HepG2 (cell line): ENCODE data around the gene RPTOR. TPM values are rescaled to one million over a fixed set of nuclear protein-coding genes. Genes with fewer than 3 reads are reported as not detected.

Experiments
- ATRX ChIP-seq: sonication (generic); formaldehyde crosslinking; IDR thresholded peaks from 2 replicates; pipeline ENCODE4 v1.4.0; 2020; ENCODE audit warnings: missing genetic modification reagents, borderline replicate concordance
- E2F5 ChIP-seq: sonication (generic); formaldehyde crosslinking; conservative IDR thresholded peaks from 2 replicates; pipeline ENCODE4 v1.4.0; 2020; ENCODE audit warnings: missing genetic modification reagents
- ESRRA ChIP-seq: sonication (generic); formaldehyde crosslinking; IDR thresholded peaks from 2 replicates; pipeline ENCODE4 v1.5.1; 2020; ENCODE audit warnings: mild to moderate bottlenecking, low read depth, missing genetic modification reagents
- ETV6 ChIP-seq: sonication (generic); formaldehyde crosslinking; conservative IDR thresholded peaks from 2 replicates; pipeline ENCODE4 v1.4.0; 2020; ENCODE audit warnings: missing genetic modification reagents
- HMGA1 ChIP-seq: sonication (generic); formaldehyde crosslinking; conservative IDR thresholded peaks from 2 replicates; pipeline ENCODE4 v1.4.0; 2020; ENCODE audit warnings: missing genetic modification reagents
- MAZ ChIP-seq, 2 experiments: sonication (generic) in 1 of 2; formaldehyde crosslinking in 1 of 2; IDR thresholded peaks; 2 replicates each; pipeline versions ENCODE4 v1.5.0 to v1.6.1; 2012 to 2020; ENCODE audit warnings: low read depth in 2 of 2, mild to moderate bottlenecking in 2 of 2, borderline replicate concordance in 1 of 2, improper control_type of control experiment in 1 of 2, low read length in 1 of 2, missing genetic modification reagents in 1 of 2, moderate library complexity in 1 of 2
- MED8 ChIP-seq: sonication (generic); formaldehyde crosslinking; IDR thresholded peaks from 2 replicates; pipeline ENCODE4 v1.8.1; 2023; ENCODE audit warnings: mild to moderate bottlenecking, missing genetic modification reagents; ENCODE audit not compliant: insufficient replicate concordance
- NPAS2 ChIP-seq: sonication (generic); formaldehyde crosslinking; IDR thresholded peaks from 2 replicates; pipeline ENCODE4 v1.8.0; 2022; ENCODE audit warnings: mild to moderate bottlenecking, missing genetic modification reagents, borderline replicate concordance
- NR2F6 ChIP-seq, 2 experiments: IDR thresholded peaks; 2 replicates each; pipeline ENCODE4 v1.6.1; 2016; ENCODE audit warnings: antibody characterized with exemption in 1 of 2, mild to moderate bottlenecking in 1 of 2
- ONECUT2 ChIP-seq: sonication (generic); formaldehyde crosslinking; IDR thresholded peaks from 2 replicates; pipeline ENCODE4 v1.4.0; 2020; ENCODE audit warnings: missing genetic modification reagents
- PHF5A ChIP-seq: IDR thresholded peaks from one replicate; pipeline ENCODE4 v1.6.1; 2018; ENCODE audit warnings: low read depth, missing genetic modification reagents; ENCODE audit not compliant: unreplicated experiment
- PHF8 ChIP-seq: sonication (generic); formaldehyde crosslinking; IDR thresholded peaks from 2 replicates; pipeline ENCODE4 v1.5.0; 2020; ENCODE audit warnings: missing genetic modification reagents
- PTBP1 ChIP-seq: fragments of 200-400 bp; formaldehyde crosslinking; IDR thresholded peaks from 2 replicates; pipeline ENCODE4 v1.6.1; 2018; ENCODE audit warnings: low read length, low read depth; ENCODE audit not compliant: poor library complexity, severe bottlenecking
- RBFOX2 ChIP-seq: fragments of 200-400 bp; formaldehyde crosslinking; IDR thresholded peaks from 2 replicates; pipeline ENCODE4 v1.6.1; 2017; ENCODE audit warnings: low read depth, mild to moderate bottlenecking, low read length
- SETDB1 ChIP-seq: sonication (generic); formaldehyde crosslinking; IDR thresholded peaks from 2 replicates; pipeline ENCODE4 v1.5.1; 2020; ENCODE audit warnings: missing genetic modification reagents, mild to moderate bottlenecking, borderline replicate concordance
- SRSF4 ChIP-seq: fragments of 200-400 bp; formaldehyde crosslinking; IDR thresholded peaks from one replicate; pipeline ENCODE4 v1.6.1; 2018; ENCODE audit warnings: mild to moderate bottlenecking, low read depth, low read length, moderate library complexity; ENCODE audit not compliant: poor library complexity, severe bottlenecking
- ZFP36 ChIP-seq: fragments of 150-350 bp; IDR thresholded peaks from 2 replicates; pipeline ENCODE4 v1.6.1; 2018; ENCODE audit warnings: borderline replicate concordance, low read length, low read depth; ENCODE audit not compliant: partially characterized antibody
- ZNF326 ChIP-seq: sonication (generic); formaldehyde crosslinking; IDR thresholded peaks from 2 replicates; pipeline ENCODE4 v1.4.0; 2020; ENCODE audit warnings: missing genetic modification reagents, borderline replicate concordance
- ZNF329 ChIP-seq: sonication (generic); formaldehyde crosslinking; IDR thresholded peaks from 2 replicates; pipeline ENCODE4 v1.9.0; 2021; ENCODE audit warnings: low read depth, mild to moderate bottlenecking, missing genetic modification reagents
- ZNF513 ChIP-seq: sonication (generic); formaldehyde crosslinking; conservative IDR thresholded peaks from 2 replicates; pipeline ENCODE4 v1.5.0; 2020; ENCODE audit warnings: missing genetic modification reagents
- ZNF749 ChIP-seq: sonication (generic); formaldehyde crosslinking; IDR thresholded peaks from 2 replicates; pipeline ENCODE4 v1.8.0; 2022; ENCODE audit warnings: mild to moderate bottlenecking, missing genetic modification reagents, moderate library complexity, borderline replicate concordance
- ZNF878 ChIP-seq: sonication (generic); formaldehyde crosslinking; IDR thresholded peaks from 2 replicates; pipeline ENCODE4 v1.8.1; 2023; ENCODE audit warnings: mild to moderate bottlenecking, missing genetic modification reagents, moderate library complexity
- polyA plus RNA-seq, 8 experiments: library from polyadenylated mRNA; depleted of rRNA in 3 of 8; stranded (reverse) in 7 of 8; unstranded in 1 of 8; fragments of >200 nt; fragmentation: Illumina TruSeq in 4 of 8; extraction: Trizol in 4 of 8; gene quantifications; 2 replicates each; pipeline versions ENCODE4 v1.2.1 to v1.2.3, GENCODE V29; 2011 to 2016; ENCODE audit warnings: low read depth in 4 of 8, missing spikeins in 1 of 8, mixed read lengths in 1 of 8; ENCODE audit not compliant: insufficient read depth in 1 of 8
- total RNA-seq, 5 experiments: library from RNA; depleted of rRNA; stranded (reverse); fragments of >200 nt; fragmentation: Illumina TruSeq; extraction: Trizol; gene quantifications; 2 replicates each; pipeline ENCODE4 v1.2.3, GENCODE V29; 2016; ENCODE audit warnings: low read depth in 1 of 5
- TF ChIP-seq, protein P1 (sequence below): IDR thresholded peaks from 2 replicates; pipeline ENCODE4 v1.6.1; 2016
- TF ChIP-seq, protein P2 (sequence below): sonication (generic); formaldehyde crosslinking; IDR thresholded peaks from 2 replicates; pipeline ENCODE4 v1.8.0; 2022; ENCODE audit warnings: missing genetic modification reagents, mild to moderate bottlenecking, moderate library complexity, borderline replicate concordance

The RPTOR gene
- total and polyA plus RNA-seq, 2 of the 13 experiments (the other 11 are each of a cell fraction or from before 2014, with no cell fraction given), result 6.6 to 25.3 TPM

GRCh38 chr17:80575057-80575875 lies 30.6 kb downstream of the RPTOR start (continued):
- TF ChIP-seq ETV6 (CRISPR knock-in tag) (no peak; the same call in 1 of the 2 replicates), HMGA1 (CRISPR knock-in tag) (no peak), ATRX (CRISPR knock-in tag) (no peak), ESRRA (no peak; the same call in 1 of the 2 replicates), ZNF749 (CRISPR knock-in tag) (no peak), PTBP1 (peak; percentile 85), NPAS2 (CRISPR knock-in tag) (no peak), ZNF878 (no peak), MAZ (IDR thresholded peaks at IDR 0.05; ENCODE audit: borderline replicate concordance, low read depth, low read length) (no peak), MAZ (CRISPR knock-in tag; IDR thresholded peaks at IDR 0.05; ENCODE audit: low read depth) (0 out of 2 replicates have a peak, but pooled peaks have one; percentile 28), SETDB1 (no peak), MED8 (CRISPR knock-in tag) (no peak), PHF8 (CRISPR knock-in tag) (no peak; the same call in 1 of the 2 replicates), NR2F6 (IDR thresholded peaks at IDR 0.05) (no peak), NR2F6 (CRISPR knock-in tag; IDR thresholded peaks at IDR 0.05) (peak; percentile 73; the same call in 1 of the 2 replicates), RBFOX2 (no peak), E2F5 (CRISPR knock-in tag) (no peak), SRSF4 (no peak), ZNF513 (no peak), ONECUT2 (no peak), ZFP36 (peak; percentile 72), ZNF329 (CRISPR knock-in tag) (no peak), ZNF326 (no peak), PHF5A (peak; percentile 87)
- TF ChIP-seq, protein P1, sequence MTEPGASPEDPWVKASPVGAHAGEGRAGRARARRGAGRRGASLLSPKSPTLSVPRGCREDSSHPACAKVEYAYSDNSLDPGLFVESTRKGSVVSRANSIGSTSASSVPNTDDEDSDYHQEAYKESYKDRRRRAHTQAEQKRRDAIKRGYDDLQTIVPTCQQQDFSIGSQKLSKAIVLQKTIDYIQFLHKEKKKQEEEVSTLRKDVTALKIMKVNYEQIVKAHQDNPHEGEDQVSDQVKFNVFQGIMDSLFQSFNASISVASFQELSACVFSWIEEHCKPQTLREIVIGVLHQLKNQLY, result no peak
- TF ChIP-seq, protein P2, sequence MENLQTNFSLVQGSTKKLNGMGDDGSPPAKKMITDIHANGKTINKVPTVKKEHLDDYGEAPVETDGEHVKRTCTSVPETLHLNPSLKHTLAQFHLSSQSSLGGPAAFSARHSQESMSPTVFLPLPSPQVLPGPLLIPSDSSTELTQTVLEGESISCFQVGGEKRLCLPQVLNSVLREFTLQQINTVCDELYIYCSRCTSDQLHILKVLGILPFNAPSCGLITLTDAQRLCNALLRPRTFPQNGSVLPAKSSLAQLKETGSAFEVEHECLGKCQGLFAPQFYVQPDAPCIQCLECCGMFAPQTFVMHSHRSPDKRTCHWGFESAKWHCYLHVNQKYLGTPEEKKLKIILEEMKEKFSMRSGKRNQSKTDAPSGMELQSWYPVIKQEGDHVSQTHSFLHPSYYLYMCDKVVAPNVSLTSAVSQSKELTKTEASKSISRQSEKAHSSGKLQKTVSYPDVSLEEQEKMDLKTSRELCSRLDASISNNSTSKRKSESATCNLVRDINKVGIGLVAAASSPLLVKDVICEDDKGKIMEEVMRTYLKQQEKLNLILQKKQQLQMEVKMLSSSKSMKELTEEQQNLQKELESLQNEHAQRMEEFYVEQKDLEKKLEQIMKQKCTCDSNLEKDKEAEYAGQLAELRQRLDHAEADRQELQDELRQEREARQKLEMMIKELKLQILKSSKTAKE (CRISPR knock-in tag), result no peak
